Activated T-helper 1 cell treated with anti-CD3 and anti-CD28 coated beads, Interleukin-12 subunit alpha, Interleukin-12 subunit beta, Interleukin-2, Interleukin-4 antibody, amounts not matched to agents 30 ng/mL and 10 ng/mL and 1 ng/mL, durations not matched to agents 14 hours and 24 hours and 36 hours (primary cell): Measurements from ENCODE around the gene RSPH10B. TPM values are rescaled to one million over a fixed set of nuclear protein-coding genes. Genes with fewer than 3 reads are reported as not detected.
"Not testable (repeated sequence)": the region's sequence is repeated elsewhere in the genome, so short reads cannot be mapped to it uniquely, and the experiment has no call there.

Experiments used
- DNase-seq: peaks from one replicate; pipeline ENCODE4 v3.0.0; 2021; ENCODE audit warnings: low spot score
- H3K27ac Mint-ChIP-seq: one replicate; pipeline ENCODE4 v1.8.0; 2021; ENCODE audit warnings: mild to moderate bottlenecking, mixed read lengths
- H3K27me3 Mint-ChIP-seq: one replicate; pipeline ENCODE4 v1.8.0; 2022; ENCODE audit warnings: mild to moderate bottlenecking, moderate library complexity, mixed read lengths; ENCODE audit not compliant: insufficient read depth
- H3K36me3 Mint-ChIP-seq: one replicate; pipeline ENCODE4 v1.8.0; 2021; ENCODE audit warnings: low read depth, mixed read lengths
- H3K4me1 Mint-ChIP-seq: one replicate; pipeline ENCODE4 v1.8.0; 2021; ENCODE audit warnings: low read depth, mixed read lengths
- H3K4me3 Mint-ChIP-seq: one replicate; pipeline ENCODE4 v1.8.0; 2021; ENCODE audit warnings: mild to moderate bottlenecking, moderate library complexity, mixed read lengths
- H3K9me3 Mint-ChIP-seq: one replicate; pipeline ENCODE4 v1.8.0; 2021; ENCODE audit warnings: mixed read lengths
- intact Hi-C: fragments of 100-400 bp; cut with micrococcal nuclease; formaldehyde crosslinking; loops from one replicate; pipeline ENCODE4 v1.15.1; 2024
- total RNA-seq: library from RNA; stranded (reverse); gene quantifications from 2 replicates; pipeline ENCODE4 v1.2.3, GENCODE V29; 2022

Gene RSPH10B
- total RNA-seq, 1 donor from 2014 or later, result 1.1 TPM

- intact Hi-C loops, H3K4me1 Mint-ChIP-seq: not testable (repeated sequence)
Observed at GRCh38 chr7:5904726-5905125, 65.8 kb downstream of the RSPH10B start.

DNA sequence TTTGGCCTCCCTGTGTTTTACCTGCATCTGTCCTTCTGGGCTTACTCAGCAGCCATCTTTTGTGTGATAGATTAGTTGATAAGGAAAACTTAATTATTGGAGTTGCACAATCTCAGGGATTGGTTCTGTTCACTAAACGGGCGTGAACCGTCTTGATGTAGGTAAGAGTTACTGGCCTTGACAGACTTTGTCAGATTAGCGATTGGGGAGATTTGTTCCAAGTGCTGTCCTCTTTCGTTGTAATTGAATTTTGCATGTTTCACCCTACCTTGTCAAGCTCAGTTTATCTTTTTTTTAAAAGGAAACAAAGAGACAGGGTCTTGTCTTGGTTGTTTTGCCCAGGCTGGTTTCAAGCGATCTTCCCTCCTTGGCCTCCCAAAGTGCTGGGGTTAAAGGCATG lies 67.5 kb downstream of the RSPH10B start:
- DNase-seq, H3K4me3 Mint-ChIP-seq, H3K9me3 Mint-ChIP-seq, intact Hi-C loops, H3K27ac Mint-ChIP-seq, H3K4me1 Mint-ChIP-seq, H3K36me3 Mint-ChIP-seq, H3K27me3 Mint-ChIP-seq: not testable (repeated sequence)

More at GRCh38 chr7:5904726-5905125, 65.8 kb downstream of the RSPH10B start:
- H3K27me3 Mint-ChIP-seq, H3K27ac Mint-ChIP-seq, DNase-seq, H3K4me3 Mint-ChIP-seq, H3K9me3 Mint-ChIP-seq, H3K36me3 Mint-ChIP-seq: not testable (repeated sequence)

GRCh38 chr7:5898480-5899224 lies 71.8 kb downstream of the RSPH10B start, which contains the start of gene CCZ1:
Gene CCZ1, plus strand, starts transcription at chr7:5898733. Its CDS starts 67 bp downstream, at chr7:5898800.
- Mint-ChIP-seq H3K27ac (peak within 1 kb of the TSS; percentile 68), H3K4me3 (peak within 1 kb of the TSS; percentile 82)
- H3K27me3 Mint-ChIP-seq, intact Hi-C loops, H3K9me3 Mint-ChIP-seq, H3K36me3 Mint-ChIP-seq, H3K4me1 Mint-ChIP-seq: not testable (repeated sequence)
- DNase-seq, result peak; percentile 45

DNA sequence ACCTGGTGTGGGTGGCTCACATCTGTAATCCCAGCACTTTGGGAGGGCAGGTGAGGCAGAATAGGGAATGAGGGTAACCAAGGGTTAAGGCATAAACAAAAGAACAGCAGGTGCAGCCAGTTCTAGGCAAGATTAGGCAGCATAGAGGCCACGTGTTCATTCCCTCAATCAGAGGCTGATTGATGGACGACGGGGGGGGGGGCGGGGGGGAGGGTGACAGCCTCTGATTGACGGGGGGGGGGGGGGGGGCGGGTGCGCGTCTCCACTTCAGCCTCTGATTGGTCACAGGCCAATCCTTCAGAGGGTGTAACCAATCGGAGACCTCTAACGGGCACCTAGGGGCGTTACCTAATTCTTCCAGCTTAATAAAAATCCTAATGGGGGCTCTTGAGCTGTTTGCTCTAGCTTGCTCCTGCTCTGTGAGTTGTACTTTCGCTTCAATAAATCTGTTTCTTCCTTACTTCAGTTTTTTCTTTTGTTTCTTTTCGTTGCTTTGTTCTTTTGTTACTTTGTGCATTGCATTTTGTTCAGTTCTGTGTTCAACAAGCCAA lies 73.0 kb downstream of the RSPH10B start:
- not testable (repeated sequence) for H3K27ac Mint-ChIP-seq, H3K36me3 Mint-ChIP-seq
- peak overlapping the region; percentile 67 for H3K4me3 Mint-ChIP-seq

DNA sequence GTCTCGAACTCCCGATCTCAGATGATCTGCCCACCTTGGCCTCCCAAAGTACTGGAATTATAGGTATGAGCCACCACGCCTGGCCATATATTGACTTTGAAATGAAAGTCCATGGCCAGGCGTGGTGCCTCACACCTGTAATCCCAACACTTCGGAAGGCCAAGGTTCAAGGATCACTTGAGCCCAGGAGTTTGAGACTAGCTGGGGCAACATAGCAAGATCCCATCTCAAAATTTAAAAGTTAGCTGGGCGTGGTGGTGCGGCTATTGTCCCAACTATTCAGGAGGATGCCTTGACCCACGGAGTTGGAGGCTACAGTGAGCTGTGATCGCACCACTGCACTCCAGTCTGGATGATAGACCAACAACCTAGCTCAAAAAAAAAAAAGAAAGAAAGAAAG lies 78.0 kb downstream of the RSPH10B start:
- Mint-ChIP-seq H3K27me3 (no peaks in the 10 kb centered on the region), H3K27ac (no peak overlapping the region), H3K9me3 (no peaks in the 10 kb centered on the region), H3K36me3 (no peaks in the 10 kb centered on the region), H3K4me1 (no peaks in the 10 kb centered on the region), H3K4me3 (no peak overlapping the region)
- DNase-seq, result no peak
- intact Hi-C loops, result no loop called here

More for the DNA sequence above, 73.0 kb downstream of the RSPH10B start:
- DNase-seq, H3K4me1 Mint-ChIP-seq, intact Hi-C loops, H3K9me3 Mint-ChIP-seq, H3K27me3 Mint-ChIP-seq: not testable (repeated sequence)

DNA sequence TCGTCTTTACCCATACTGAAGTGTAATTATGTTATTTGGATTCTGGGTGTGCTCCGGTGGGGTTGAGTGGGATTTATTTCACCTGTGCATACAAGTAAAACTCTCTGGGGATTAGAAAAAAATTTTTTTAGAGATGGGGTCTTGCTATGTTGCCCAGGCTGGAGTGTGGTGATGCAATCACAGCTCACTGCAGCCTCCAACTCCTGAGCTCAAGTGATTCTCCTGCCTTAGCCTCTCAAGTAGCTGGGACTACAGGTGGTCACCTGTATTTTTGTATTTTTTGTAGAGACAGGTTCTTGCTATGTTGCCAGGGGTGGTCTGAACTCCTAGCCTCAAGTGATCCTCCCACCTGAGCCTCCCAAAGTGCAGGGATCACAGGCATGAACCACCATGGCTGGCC lies 80.2 kb downstream of the RSPH10B start:
- H3K27ac Mint-ChIP-seq, H3K4me1 Mint-ChIP-seq, H3K4me3 Mint-ChIP-seq, H3K9me3 Mint-ChIP-seq, H3K27me3 Mint-ChIP-seq, DNase-seq, intact Hi-C loops, H3K36me3 Mint-ChIP-seq: not testable (repeated sequence)

DNA sequence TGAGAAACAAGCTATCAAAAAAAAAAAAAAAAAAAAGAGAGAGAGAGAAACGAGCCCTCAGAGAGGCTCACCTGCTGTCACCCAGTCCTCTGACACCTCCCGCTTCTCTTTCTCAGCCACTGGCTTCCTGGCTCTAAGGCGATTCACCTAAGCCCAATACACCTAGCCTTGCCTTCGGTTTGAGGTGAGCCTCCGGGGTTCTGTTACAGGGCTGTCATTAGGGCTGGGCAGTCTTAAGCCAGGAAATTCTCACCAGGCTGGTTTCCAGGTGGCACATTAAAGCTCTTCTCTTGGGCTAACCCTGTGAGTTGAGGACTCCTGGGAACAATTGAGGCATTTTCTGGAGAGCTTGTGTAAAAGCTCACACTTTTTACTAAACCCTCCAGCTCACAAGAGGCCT lies 82.5 kb downstream of the RSPH10B start:
- H3K27me3 Mint-ChIP-seq, DNase-seq, H3K4me3 Mint-ChIP-seq, intact Hi-C loops, H3K9me3 Mint-ChIP-seq, H3K27ac Mint-ChIP-seq, H3K4me1 Mint-ChIP-seq, H3K36me3 Mint-ChIP-seq: not testable (repeated sequence)

DNA sequence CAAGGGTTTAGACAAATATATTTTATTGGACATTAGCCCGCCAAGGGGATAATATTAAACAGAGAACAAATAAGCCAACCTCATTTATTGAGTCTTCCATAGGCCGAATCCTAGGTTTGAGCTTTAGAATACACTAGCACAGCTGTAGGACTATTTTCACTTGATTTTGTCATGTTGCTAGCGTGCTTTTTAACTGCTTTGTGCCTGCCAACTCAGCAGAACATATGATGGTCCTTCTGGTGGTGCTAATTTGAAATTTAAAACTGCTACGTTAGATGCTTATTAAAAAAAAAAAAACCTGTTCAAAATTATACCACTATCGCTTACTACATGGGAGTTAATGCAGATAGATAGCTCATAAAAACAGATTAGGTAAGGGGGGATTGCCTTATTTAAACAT lies 86.1 kb downstream of the RSPH10B start:
- H3K9me3 Mint-ChIP-seq, H3K4me3 Mint-ChIP-seq, H3K27me3 Mint-ChIP-seq, H3K36me3 Mint-ChIP-seq, intact Hi-C loops, H3K4me1 Mint-ChIP-seq, DNase-seq, H3K27ac Mint-ChIP-seq: not testable (repeated sequence)

DNA sequence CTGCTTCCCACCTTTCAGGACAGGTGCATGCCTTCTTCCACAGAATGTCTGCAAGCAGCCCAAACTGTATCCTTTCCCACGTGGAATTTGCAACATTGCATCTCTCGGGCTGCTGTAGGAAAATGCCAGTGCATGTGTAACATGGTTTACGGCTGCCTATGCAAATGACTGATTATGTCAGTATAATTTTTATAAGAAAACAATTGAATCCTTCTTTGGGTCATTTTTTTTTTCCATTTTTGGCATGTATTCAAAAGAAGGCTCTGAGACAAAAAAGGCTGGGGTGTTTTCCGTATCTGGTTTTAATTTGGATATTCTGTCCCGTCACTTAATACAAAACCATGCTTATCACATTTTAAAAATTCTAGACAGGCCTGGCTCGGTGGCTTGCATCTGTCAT lies 90.4 kb downstream of the RSPH10B start:
- DNase-seq, H3K4me1 Mint-ChIP-seq, intact Hi-C loops, H3K27me3 Mint-ChIP-seq, H3K4me3 Mint-ChIP-seq, H3K36me3 Mint-ChIP-seq, H3K9me3 Mint-ChIP-seq, H3K27ac Mint-ChIP-seq: not testable (repeated sequence)

DNA sequence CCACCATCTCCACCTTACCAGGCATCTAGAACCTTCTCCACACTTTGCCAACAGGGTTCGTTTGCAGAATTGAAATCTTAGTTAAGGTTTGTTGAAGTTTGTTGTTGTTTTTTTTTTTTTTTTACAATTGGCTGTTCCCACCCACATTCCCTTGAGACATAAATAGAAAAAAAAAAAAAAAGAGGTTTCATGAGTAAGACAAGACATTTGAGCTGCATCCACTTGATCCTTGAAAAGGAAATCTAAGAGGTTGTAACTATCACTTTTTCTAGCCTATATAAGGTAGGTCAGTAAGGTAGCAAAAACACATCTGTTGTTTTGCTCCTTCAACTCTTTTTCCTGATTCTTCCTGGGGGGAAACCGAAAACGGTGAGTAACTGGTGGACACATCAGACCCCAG lies 90.9 kb downstream of the RSPH10B start:
- H3K27ac Mint-ChIP-seq, intact Hi-C loops, H3K27me3 Mint-ChIP-seq, H3K9me3 Mint-ChIP-seq, H3K36me3 Mint-ChIP-seq, H3K4me1 Mint-ChIP-seq, DNase-seq, H3K4me3 Mint-ChIP-seq: not testable (repeated sequence)

Other genes starting within 250 kb of the RSPH10B start
- 39.2 and 40.2 TPM in 2 replicates for gene RNF216, start 189.0 kb downstream of the RSPH10B start, total RNA-seq
- not detected in 2 replicates for gene OCM, start 89.9 kb downstream of the RSPH10B start, total RNA-seq
- 101 and 111 TPM in 2 replicates for gene CCZ1, start 72.0 kb downstream of the RSPH10B start, total RNA-seq
- 20.3 and 25.8 TPM in 2 replicates for gene PMS2, start 38.4 kb upstream of the RSPH10B start, total RNA-seq
- gene AIMP2, start 38.6 kb upstream of the RSPH10B start, total RNA-seq, result 92.0 and 101 TPM in 2 replicates
- gene ANKRD61, start 60.7 kb upstream of the RSPH10B start, total RNA-seq, result 0.44 and 0.56 TPM in 2 replicates
- gene EIF2AK1, start 88.5 kb upstream of the RSPH10B start, total RNA-seq, result 98.9 and 104 TPM in 2 replicates
- gene USP42, start 134.3 kb upstream of the RSPH10B start, total RNA-seq, result 17.6 and 19.6 TPM in 2 replicates